Neural crest cell (in vitro differentiated cells): ENCODE results near the gene TIRAP. TPM values are rescaled to one million over a fixed set of nuclear protein-coding genes. Genes with fewer than 3 reads are reported as not detected.
A peak's percentile ranks its signal among the peaks of the same experiment; 100 is the strongest.

Experiments used
- DNase-seq: peaks from one replicate; pipeline ENCODE4 v3.0.0; 2021; ENCODE audit warnings: low read depth, mixed read lengths, low spot score
- H3K27ac Mint-ChIP-seq: one replicate; pipeline ENCODE4 v1.8.0; 2021; ENCODE audit warnings: mild to moderate bottlenecking, mixed read lengths; ENCODE audit not compliant: unreplicated experiment
- H3K27me3 Mint-ChIP-seq: 2 replicates; pipeline ENCODE4 v1.8.0; 2021; ENCODE audit warnings: low read depth, mild to moderate bottlenecking, mixed read lengths
- H3K36me3 Mint-ChIP-seq: 2 replicates; pipeline ENCODE4 v1.8.0; 2021; ENCODE audit warnings: low read depth, mild to moderate bottlenecking, mixed read lengths
- H3K4me1 Mint-ChIP-seq: 2 replicates; pipeline ENCODE4 v1.8.0; 2021; ENCODE audit warnings: mixed read lengths
- H3K4me3 Mint-ChIP-seq: one replicate; pipeline ENCODE4 v1.8.0; 2021; ENCODE audit warnings: mild to moderate bottlenecking, mixed read lengths
- H3K9me3 Mint-ChIP-seq: 2 replicates; pipeline ENCODE4 v1.8.0; 2021; ENCODE audit warnings: mixed read lengths
- total RNA-seq: library from RNA; stranded (reverse); gene quantifications from 2 replicates; pipeline ENCODE4 v1.2.1, GENCODE V29; 2021
- TF ChIP-seq, protein P1 (sequence below): fragments of 200-600 bp; sonication (generic); conservative IDR thresholded peaks from 2 replicates; pipeline ENCODE4 v1.5.0; 2021; ENCODE audit warnings: antibody characterized with exemption, mild to moderate bottlenecking

The TIRAP gene
- total RNA-seq, 1 donor from 2014 or later, result 9.7 TPM

DNA sequence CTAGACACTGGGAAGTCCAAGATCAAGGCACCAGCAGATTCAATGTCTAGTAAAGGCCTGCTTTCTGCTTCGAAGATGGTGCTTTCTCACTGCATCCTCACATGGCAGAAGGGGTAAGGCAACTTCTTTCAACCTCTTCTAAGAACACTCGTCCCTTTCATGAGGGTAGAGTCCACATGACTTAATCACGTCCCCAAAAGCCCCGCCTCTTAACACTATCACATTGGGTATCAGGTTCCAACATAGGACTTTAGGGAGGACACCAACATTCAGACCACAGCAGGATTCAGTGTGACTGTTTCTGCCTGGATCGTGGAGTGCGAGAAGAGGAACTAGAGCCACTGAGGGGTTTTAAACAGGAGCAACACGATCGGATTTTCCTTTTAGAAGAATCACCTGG is 3.7 kb upstream of the TIRAP start:
- H3K27ac Mint-ChIP-seq, result no peak overlapping the region
- TF ChIP-seq, protein P1, sequence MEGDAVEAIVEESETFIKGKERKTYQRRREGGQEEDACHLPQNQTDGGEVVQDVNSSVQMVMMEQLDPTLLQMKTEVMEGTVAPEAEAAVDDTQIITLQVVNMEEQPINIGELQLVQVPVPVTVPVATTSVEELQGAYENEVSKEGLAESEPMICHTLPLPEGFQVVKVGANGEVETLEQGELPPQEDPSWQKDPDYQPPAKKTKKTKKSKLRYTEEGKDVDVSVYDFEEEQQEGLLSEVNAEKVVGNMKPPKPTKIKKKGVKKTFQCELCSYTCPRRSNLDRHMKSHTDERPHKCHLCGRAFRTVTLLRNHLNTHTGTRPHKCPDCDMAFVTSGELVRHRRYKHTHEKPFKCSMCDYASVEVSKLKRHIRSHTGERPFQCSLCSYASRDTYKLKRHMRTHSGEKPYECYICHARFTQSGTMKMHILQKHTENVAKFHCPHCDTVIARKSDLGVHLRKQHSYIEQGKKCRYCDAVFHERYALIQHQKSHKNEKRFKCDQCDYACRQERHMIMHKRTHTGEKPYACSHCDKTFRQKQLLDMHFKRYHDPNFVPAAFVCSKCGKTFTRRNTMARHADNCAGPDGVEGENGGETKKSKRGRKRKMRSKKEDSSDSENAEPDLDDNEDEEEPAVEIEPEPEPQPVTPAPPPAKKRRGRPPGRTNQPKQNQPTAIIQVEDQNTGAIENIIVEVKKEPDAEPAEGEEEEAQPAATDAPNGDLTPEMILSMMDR, result no peak
- DNase-seq, result no peak
- peaks cover 3% of the 10 kb centered on the region for H3K27me3 Mint-ChIP-seq
- H3K9me3 Mint-ChIP-seq, result no peaks in the 10 kb centered on the region
- H3K36me3 Mint-ChIP-seq, result peaks cover 7% of the 10 kb centered on the region
- H3K4me1 Mint-ChIP-seq, result peaks cover 22% of the 10 kb centered on the region
- H3K4me3 Mint-ChIP-seq, result peak overlapping the region; percentile 68

DNA sequence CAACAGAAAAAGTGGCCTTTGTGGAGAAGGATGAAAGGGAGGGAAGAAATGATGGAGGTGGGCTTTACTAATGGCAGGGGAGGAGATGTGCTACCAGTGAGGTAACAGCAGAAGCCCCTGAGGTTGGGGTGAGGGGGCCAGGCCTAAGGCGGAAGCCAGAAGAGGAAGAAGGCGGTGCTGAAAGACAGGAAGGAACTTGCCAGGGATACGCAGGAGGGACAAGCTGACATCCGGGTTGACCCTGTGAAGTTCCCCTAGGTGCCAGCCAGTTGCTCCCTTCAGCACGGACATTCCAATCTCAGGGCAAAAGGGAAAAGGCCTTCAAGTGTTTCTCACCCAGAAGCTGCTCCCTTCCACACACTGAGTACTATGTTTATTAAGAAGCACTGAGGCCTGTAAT is 2.3 kb upstream of the TIRAP start:
- Mint-ChIP-seq H3K27me3 (peaks cover 3% of the 10 kb centered on the region), H3K4me3 (peak overlapping the region; percentile 68), H3K27ac (no peak overlapping the region), H3K36me3 (peaks cover 7% of the 10 kb centered on the region), H3K4me1 (peaks cover 29% of the 10 kb centered on the region), H3K9me3 (no peaks in the 10 kb centered on the region)
- DNase-seq, result no peak
- TF ChIP-seq, protein P1, result no peak

DNA sequence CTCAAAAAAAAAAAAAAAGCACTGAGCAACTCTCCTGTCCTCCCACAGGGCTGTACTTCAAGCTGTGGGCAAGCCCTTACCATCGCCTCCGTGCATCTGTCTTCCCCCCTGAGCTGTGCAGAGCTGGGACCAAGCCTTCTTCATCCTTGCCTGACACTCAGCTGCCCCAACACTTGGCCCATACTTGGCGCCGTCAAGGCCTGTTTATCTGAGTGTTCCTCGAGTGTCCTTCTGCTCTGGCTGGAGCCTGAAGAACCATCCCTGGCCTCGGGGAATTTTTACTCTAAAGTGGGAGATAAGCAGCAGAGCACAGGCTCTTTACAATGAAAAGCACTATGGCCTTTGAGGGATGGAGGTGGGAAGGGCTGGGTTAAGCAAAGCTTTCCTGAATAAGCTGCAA is 1.6 kb upstream of the TIRAP start:
- TF ChIP-seq, protein P1, result no peak
- H3K27ac Mint-ChIP-seq, result no peak overlapping the region
- H3K27me3 Mint-ChIP-seq, result peaks cover 3% of the 10 kb centered on the region
- peaks cover 29% of the 10 kb centered on the region for H3K4me1 Mint-ChIP-seq
- no peak for DNase-seq
- peaks cover 5% of the 10 kb centered on the region for H3K36me3 Mint-ChIP-seq
- H3K9me3 Mint-ChIP-seq, result no peaks in the 10 kb centered on the region
- peak overlapping the region; percentile 92 for H3K4me3 Mint-ChIP-seq

DNA sequence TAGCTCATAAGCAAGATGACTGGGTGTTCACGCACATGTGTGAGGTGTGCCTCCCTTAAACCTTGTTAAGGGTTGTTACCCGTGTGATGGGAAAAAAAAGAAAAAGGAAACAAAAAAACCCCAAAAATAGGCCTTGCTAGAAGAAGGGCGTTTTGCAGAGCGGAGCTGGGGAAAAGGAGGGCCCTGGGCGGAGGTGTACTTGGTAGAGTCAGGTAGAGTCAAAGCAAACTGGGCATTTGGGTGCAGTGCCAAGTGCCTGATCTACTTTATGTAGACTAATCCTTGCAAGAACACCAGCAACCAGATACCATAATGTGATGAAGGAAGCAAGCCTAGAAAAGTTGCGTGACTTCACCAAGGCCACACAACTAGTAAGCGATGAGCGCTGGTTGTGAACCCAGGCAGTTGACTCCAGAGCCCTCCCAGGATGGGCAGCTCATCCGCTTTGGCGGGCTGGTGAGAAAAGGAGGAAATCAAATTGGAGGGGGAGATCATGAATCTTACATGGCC is 1.2 kb upstream of the TIRAP start:
- Mint-ChIP-seq H3K4me1 (peaks cover 31% of the 10 kb centered on the region), H3K4me3 (peak overlapping the region; percentile 92), H3K9me3 (no peaks in the 10 kb centered on the region), H3K36me3 (peaks cover 5% of the 10 kb centered on the region), H3K27me3 (peaks cover 3% of the 10 kb centered on the region), H3K27ac (no peak overlapping the region)
- DNase-seq, result no peak
- TF ChIP-seq, protein P1, result no peak

- H3K9me3 Mint-ChIP-seq, result no peaks in the 10 kb centered on the region
- TF ChIP-seq, protein P1, result no peak
- H3K27ac Mint-ChIP-seq, result no peak overlapping the region
- peak overlapping the region; percentile 92 for H3K4me3 Mint-ChIP-seq
- H3K27me3 Mint-ChIP-seq, result peaks cover 3% of the 10 kb centered on the region
- DNase-seq, result peak; percentile 21
- peaks cover 5% of the 10 kb centered on the region for H3K36me3 Mint-ChIP-seq
- peaks cover 34% of the 10 kb centered on the region for H3K4me1 Mint-ChIP-seq
Observed at GRCh38 chr11:126282361-126282735, 545 bp upstream of the TIRAP start.
